ENCODE results near the gene PPP6R2. TPM values are rescaled to one million over a fixed set of nuclear protein-coding genes. Genes with fewer than 3 reads are reported as not detected.

Gene PPP6R2
- total and polyA plus RNA-seq, 9 of the 15 experiments (the other 6 are each of a cell fraction or from before 2014, with no cell fraction given) = 0.32 to 39.8 (median 21.4) TPM

DNA sequence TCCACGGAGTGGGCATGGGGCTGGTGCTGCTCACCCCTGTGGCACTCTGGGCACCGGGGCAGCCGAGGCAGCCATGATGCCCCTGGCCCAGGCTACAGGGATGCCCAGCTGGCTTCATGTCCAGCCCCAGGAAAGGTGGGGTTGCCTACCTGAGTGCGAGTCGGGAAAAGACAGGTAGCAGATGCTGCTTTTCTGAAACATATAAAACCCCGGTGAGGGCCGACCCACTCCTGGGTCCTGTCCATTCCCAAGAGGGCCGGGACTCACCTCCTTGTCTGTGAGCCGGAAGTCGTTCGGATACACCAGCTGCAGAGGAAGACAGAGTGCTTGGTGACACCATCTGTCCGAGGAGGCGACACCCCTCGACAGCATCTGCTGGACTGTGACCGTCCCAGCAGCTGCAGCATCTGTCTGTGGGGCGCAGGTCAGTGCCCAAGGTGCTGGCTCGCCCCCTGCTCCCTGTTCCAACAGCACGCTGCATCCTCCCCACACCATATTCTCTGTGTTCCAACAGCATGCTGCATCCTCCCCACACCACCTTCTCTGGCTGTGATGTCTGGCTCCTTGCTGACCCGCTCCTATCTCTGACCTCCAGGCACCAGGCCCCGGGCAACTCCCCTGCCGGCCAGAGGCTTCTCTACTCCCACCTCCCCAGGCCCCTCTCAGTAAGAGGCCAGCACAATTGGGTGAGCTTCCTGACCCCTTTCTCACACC lies 24.3 kb upstream of the PPP6R2 start (continued):
- no peak for TF ChIP-seq ADNP (tag; IDR thresholded peaks at IDR 0.05)
- TF ChIP-seq NR1H2 (CRISPR knock-in tag; IDR thresholded peaks at IDR 0.05) = no peak
- no peak for TF ChIP-seq ZFPM2 (CRISPR knock-in tag; IDR thresholded peaks at IDR 0.05)
- TF ChIP-seq, protein P1, sequence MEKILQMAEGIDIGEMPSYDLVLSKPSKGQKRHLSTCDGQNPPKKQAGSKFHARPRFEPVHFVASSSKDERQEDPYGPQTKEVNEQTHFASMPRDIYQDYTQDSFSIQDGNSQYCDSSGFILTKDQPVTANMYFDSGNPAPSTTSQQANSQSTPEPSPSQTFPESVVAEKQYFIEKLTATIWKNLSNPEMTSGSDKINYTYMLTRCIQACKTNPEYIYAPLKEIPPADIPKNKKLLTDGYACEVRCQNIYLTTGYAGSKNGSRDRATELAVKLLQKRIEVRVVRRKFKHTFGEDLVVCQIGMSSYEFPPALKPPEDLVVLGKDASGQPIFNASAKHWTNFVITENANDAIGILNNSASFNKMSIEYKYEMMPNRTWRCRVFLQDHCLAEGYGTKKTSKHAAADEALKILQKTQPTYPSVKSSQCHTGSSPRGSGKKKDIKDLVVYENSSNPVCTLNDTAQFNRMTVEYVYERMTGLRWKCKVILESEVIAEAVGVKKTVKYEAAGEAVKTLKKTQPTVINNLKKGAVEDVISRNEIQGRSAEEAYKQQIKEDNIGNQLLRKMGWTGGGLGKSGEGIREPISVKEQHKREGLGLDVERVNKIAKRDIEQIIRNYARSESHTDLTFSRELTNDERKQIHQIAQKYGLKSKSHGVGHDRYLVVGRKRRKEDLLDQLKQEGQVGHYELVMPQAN (IDR thresholded peaks at IDR 0.05; ENCODE audit: borderline replicate concordance) = 0 out of 2 replicates have a peak, but pooled peaks have one; percentile 10
- no peak for TF ChIP-seq SIRT6 (IDR thresholded peaks at IDR 0.05; ENCODE audit: low read depth, low read length)
- TF ChIP-seq, protein P2, sequence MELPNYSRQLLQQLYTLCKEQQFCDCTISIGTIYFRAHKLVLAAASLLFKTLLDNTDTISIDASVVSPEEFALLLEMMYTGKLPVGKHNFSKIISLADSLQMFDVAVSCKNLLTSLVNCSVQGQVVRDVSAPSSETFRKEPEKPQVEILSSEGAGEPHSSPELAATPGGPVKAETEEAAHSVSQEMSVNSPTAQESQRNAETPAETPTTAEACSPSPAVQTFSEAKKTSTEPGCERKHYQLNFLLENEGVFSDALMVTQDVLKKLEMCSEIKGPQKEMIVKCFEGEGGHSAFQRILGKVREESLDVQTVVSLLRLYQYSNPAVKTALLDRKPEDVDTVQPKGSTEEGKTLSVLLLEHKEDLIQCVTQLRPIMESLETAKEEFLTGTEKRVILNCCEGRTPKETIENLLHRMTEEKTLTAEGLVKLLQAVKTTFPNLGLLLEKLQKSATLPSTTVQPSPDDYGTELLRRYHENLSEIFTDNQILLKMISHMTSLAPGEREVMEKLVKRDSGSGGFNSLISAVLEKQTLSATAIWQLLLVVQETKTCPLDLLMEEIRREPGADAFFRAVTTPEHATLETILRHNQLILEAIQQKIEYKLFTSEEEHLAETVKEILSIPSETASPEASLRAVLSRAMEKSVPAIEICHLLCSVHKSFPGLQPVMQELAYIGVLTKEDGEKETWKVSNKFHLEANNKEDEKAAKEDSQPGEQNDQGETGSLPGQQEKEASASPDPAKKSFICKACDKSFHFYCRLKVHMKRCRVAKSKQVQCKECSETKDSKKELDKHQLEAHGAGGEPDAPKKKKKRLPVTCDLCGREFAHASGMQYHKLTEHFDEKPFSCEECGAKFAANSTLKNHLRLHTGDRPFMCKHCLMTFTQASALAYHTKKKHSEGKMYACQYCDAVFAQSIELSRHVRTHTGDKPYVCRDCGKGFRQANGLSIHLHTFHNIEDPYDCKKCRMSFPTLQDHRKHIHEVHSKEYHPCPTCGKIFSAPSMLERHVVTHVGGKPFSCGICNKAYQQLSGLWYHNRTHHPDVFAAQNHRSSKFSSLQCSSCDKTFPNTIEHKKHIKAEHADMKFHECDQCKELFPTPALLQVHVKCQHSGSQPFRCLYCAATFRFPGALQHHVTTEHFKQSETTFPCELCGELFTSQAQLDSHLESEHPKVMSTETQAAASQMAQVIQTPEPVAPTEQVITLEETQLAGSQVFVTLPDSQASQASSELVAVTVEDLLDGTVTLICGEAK (IDR thresholded peaks at IDR 0.05) = 0 out of 2 replicates have a peak, but pooled peaks have one; percentile 34
- TF ChIP-seq, protein P2 (CRISPR knock-in tag; IDR thresholded peaks at IDR 0.05) = no peak
- TF ChIP-seq RBFOX2 (IDR thresholded peaks at IDR 0.05; ENCODE audit: low read depth, low read length) = peak; percentile 61
- no peak for TF ChIP-seq THRAP3 (IDR thresholded peaks at IDR 0.05; ENCODE audit: borderline replicate concordance)
- no peak for TF ChIP-seq ESRRB (CRISPR knock-in tag; IDR thresholded peaks at IDR 0.05; ENCODE audit: borderline replicate concordance)
- TF ChIP-seq RBM14 (IDR thresholded peaks at IDR 0.05; ENCODE audit: borderline replicate concordance, insufficient read depth, low read depth, low read length) = no peak
- TF ChIP-seq POLR3G (IDR thresholded peaks at IDR 0.05; ENCODE audit: extremely low read depth, insufficient read length, insufficient replicate concordance) = no peak
- no peak for TF ChIP-seq RAD51 (IDR thresholded peaks at IDR 0.05; ENCODE audit: borderline replicate concordance, low read depth)
- no peak for TF ChIP-seq ZC3H8 (IDR thresholded peaks at IDR 0.05)
- TF ChIP-seq NR2C2 (CRISPR knock-in tag; IDR thresholded peaks at IDR 0.05) = no peak
- TF ChIP-seq NR2C2 (tag; IDR thresholded peaks at IDR 0.05) = peak; percentile 29; the same call in 1 of the 2 replicates
- TF ChIP-seq, protein P3, sequence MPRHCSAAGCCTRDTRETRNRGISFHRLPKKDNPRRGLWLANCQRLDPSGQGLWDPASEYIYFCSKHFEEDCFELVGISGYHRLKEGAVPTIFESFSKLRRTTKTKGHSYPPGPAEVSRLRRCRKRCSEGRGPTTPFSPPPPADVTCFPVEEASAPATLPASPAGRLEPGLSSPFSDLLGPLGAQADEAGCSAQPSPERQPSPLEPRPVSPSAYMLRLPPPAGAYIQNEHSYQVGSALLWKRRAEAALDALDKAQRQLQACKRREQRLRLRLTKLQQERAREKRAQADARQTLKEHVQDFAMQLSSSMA (CRISPR knock-in tag; IDR thresholded peaks at IDR 0.05) = no peak
